GM21381 (cell line): ENCODE data around the gene RIPOR3.
"Not testable (repeated sequence)": the region's sequence is repeated elsewhere in the genome, so short reads cannot be mapped to it uniquely, and the experiment has no call there.

Source experiments
- ATAC-seq: cut with Tn5 transposase; IDR thresholded peaks from one replicate; pipeline ENCODE4 v1.9.1; 2021; ENCODE audit warnings: mild to moderate bottlenecking, moderate library complexity; ENCODE audit not compliant: unreplicated experiment

RIPOR3 gene

GRCh38 chr20:50559856-50560638 lies 131.3 kb downstream of the RIPOR3 start:
- no peak for ATAC-seq

DNA sequence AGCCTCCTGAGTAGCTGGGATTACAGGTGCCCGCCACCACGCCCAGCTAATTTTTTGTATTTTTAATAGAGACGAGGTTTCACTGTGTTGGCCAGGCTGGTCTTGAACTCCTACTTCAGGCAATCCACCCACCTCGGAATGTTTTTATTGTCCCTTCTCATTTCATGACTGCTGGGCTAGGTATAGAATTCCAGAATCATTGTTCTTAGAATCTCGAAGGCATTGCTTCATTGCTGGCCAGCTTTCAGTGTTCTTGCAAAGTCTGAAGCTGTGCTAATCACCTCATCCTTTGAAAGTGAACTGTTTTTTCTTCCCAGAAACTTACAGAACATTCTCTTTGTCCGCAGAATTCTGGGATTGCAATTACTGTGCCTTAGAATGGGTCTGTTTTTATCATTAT lies 132.2 kb downstream of the RIPOR3 start:
- ATAC-seq, result no peak

GRCh38 chr20:50558483-50558925 lies 132.8 kb downstream of the RIPOR3 start:
- ATAC-seq, result no peak

DNA sequence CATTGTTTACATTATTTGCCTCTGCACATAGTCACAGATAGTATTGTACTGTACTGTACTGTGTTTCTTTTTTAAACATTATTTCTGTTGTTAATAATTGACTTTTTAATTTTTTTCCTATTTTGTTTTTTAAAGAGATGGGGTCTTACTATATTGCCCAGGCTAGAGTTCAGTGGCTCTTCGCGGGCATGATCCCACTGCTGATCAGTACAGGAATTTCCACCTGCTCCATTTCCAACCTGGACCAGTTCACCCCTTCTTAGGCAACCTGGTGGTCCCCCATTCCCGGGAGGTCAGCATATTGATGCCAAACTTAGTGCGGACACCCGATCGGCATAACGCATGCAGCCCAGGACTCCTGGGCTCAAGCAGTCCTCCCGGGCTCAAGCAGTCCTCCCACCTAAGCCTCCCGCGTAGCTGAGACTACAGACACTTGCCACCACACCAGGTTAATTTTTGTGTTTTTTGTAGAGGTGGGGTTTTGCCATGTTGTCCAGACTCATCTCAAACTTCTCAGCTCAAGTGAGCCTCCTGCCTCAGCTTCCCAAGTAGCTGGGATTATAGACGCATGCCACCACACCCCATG lies 133.7 kb downstream of the RIPOR3 start:
- no peak for ATAC-seq

GRCh38 chr20:50555662-50556061 lies 135.7 kb downstream of the RIPOR3 start:
- no peak for ATAC-seq

DNA sequence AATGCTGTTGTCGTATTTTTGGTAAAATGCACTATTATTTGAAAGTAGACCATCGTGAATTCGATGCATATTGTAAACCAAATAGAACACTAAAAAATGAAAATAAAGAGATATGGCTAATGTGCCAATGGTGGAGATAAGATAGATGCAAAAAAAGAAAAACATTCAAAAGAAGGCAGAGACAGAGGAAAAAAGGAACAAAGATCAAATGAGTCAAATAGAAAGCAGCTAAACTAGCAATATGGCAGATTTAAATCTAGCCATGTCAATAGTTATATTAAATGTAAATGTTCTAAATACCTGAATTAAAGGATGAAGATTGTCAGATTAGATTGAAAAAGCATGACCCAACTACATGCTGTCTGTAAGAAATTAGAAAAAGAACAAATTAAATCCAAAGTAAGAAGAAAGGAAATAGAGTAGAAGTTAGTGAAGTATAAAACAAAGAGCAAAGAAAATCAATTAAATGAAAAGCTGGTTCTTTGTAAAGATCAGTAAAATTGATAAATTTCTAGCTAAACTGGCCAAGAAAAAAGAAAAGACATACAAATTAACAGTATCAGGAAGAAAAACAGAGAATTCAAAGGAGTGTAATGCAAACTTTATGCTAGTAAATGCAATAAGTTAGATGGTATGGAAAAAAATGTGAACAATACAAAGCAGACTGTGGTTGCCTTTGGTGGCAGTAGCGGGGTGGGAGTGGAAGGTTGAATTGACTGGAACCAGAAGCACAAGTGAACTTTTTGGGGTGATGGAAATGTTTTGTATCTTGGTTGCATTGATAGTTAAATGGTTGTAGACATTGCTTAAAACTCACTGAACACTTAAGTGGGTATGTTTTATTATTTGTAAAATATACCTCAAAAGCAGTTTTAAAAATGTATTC lies 136.4 kb downstream of the RIPOR3 start:
- no peak for ATAC-seq

DNA sequence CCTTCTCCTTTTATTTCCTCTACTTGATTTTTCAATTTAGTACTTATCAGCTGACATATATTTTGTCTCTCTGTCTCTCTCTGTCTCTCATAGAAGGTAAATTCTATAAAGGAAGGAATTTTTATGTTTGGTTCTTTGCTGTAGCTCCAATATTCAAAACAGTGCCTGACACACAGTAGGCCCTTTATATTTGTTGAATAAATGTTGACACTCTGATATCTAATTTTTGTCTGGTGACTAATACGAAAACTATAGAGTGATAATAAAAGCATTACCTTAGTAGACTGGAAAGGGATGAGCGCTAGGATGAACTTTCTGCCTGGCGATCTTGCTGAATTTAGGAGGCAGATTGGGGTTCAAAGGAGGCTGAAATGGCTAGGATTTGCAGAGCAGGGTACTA lies 138.4 kb downstream of the RIPOR3 start:
- no peak for ATAC-seq

GRCh38 chr20:50551288-50551687 lies 140.1 kb downstream of the RIPOR3 start:
- ATAC-seq, result no peak

- no peak for ATAC-seq
Observed at GRCh38 chr20:50550531-50550930, 140.8 kb downstream of the RIPOR3 start.

GRCh38 chr20:50548396-50548795 lies 142.9 kb downstream of the RIPOR3 start:
- no peak for ATAC-seq

GRCh38 chr20:50547964-50548363 lies 143.4 kb downstream of the RIPOR3 start:
- ATAC-seq, result no peak

- ATAC-seq, result no peak
Observed at GRCh38 chr20:50546729-50547314, 144.5 kb downstream of the RIPOR3 start.

DNA sequence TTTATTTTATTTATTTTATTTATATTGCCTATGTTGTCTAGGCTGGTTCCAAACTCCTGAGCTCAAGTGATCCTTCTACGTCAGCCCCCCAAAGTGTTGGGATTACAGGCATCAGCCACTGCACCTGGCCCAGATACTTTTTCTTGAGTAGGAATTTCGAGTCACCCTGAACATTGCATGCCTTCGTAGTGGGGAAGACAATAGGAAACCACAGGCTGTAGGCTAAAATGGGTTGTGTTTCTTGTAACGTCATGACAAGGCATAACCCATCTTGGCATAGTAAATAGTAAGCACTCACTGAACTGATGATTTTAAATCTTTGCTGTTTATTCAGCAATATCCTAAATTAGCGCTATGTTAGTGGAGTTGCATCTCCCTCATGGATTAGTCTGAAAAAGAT lies 146.2 kb downstream of the RIPOR3 start:
- no peak for ATAC-seq

DNA sequence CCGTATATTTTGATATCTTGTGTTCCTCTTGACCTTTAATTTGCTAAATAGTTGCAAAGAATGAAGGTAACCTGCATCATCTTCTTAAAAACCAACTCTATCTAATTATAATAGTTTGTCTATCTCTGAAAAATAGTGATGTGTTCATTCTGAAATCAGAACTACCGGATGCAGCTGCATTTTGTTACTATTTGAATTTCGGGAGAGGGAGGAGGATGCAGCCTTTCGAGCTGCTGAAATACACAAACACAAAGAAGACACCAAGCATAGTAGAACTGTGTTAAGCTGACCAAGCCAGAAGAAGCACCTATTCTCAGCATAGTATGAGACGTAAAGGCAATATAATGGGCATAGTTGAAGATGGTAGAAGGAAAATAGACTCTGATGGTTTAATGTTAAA lies 148.0 kb downstream of the RIPOR3 start:
- ATAC-seq, result no peak

GRCh38 chr20:50541606-50542041 lies 149.7 kb downstream of the RIPOR3 start:
- peak; percentile 44 for ATAC-seq

GRCh38 chr20:50540620-50541605 lies 150.4 kb downstream of the RIPOR3 start:
- peak; percentile 6 for ATAC-seq

DNA sequence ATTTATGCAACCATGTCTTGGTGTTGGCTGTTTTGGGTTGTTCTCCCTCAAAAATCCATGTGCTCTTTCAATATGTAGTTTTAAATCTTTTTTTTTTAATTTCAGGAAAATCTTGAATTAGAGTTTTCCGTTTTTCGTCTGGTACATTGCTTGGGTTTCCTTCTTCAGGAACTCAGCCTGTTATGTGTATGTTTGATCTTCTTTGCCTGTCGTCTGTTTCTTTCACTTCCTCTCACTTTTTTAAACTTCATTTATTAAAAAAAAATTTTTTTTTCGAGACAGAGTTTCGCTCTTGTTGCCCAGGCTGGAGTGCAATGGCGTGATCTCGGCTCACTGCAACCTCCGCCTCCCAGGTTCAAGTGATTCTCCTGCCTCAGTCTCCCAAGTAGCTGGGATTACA lies 151.5 kb downstream of the RIPOR3 start:
- ATAC-seq, result not testable (repeated sequence)

GRCh38 chr20:50538276-50538675 lies 153.1 kb downstream of the RIPOR3 start:
- no peak for ATAC-seq

- ATAC-seq, result no peak
Observed at GRCh38 chr20:50537546-50538201, 153.7 kb downstream of the RIPOR3 start.
